Stimulated activated CD4-positive, alpha-beta T cell treated with anti-CD3 and anti-CD28 coated beads, TNF-alpha, amount 100 ng/mL, for 48 hours (primary cell): ENCODE results near the gene SEC14L1.
A peak's percentile ranks its signal among the peaks of the same experiment; 100 is the strongest.
"Not testable (repeated sequence)": the region's sequence is repeated elsewhere in the genome, so short reads cannot be mapped to it uniquely, and the experiment has no call there.

Experiments
- DNase-seq, 3 donors: peaks; one replicate each; pipeline ENCODE4 v3.0.0-alpha.2; 2020; ENCODE audit warnings: low read depth in 3 of 3

The SEC14L1 gene

DNA sequence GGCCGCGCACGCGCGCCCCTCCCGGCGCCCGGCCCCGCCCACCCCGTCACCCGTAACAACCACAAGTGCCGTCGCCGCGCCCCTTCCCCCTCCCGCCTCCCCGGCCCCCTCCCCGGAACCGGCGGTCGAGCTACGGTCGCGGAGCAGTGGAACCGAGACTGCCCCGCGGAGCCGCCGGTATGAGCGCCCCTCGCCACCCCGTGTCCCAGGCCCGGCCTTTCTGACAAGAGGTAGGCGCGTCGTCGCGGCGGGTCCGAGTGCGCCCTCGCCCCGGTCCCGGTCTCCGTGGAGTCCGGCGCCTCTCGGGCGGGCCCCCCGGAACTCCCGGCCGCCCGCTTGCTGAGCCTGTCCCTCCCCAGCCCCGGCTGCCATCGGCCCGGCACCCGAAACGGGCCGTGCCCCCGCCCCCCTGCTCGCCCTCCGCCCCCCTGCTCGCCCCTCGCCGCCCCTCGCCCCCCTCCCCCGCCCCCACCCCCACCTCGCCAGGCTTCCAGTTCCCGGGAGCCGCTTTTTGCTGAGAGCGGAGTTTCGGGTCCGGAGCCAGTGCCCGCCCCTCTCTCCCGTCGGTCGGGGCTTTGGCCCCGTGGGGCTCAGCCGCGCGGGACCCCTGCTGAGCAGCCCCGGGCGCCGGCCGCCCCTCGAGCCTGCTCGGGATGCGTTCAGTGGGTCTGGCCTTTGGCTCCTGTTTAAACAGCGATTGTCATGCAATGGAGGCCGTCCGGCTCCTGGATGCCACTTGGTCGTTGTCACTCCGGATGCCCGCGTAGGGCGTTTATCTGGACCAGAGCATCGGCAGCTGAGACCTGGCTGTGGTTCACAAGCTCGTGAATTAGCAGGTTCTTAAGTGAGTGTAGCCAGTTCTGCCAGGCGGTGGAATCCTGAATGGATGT lies at the start of gene SEC14L1:
Gene SEC14L1 (plus strand): TSS at position 92 of the 890 bp plus-strand sequence. CDS start 2,628 bp downstream, outside the sequence.
- DNase-seq, result no peak

DNA sequence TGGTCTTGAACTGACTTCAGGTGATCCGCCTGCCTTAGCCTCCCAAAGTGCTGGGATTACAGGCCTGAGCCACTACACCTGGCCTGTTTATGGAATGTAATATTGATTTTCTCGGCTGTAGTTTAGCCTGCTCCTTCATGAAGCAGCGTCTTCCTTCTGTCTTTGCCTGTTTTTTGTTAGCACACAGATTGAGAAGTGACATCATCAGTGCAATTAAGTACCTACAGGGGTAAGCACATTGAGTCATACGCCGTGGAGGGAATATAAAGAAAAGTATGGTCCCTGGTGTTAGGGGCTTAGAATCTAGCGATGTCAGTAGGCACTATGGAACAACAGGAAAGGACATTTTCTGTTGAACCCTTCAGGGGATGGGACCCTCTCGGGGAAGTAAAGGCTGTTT lies 48.7 kb upstream of the SEC14L1 start:
- DNase-seq, result no peak

DNA sequence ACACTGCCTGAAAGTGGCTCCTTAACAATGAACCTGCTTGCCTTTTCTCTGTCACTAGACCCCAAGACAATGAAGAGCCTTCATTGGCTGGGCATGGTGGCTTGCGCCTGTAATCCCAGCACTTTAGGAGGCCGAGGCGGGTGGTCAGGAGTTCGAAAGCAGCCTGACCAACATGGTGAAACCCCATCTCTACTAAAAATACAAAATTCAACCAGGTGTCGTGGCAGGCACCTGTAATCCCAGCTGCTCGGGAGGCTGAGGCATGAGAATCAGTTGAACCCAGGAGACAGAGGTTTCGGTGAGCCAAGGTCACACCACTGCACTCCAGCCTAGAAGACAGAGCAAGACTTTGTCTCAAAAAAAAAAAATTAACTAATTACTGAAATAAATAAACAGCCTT lies 45.3 kb upstream of the SEC14L1 start:
- no peak for DNase-seq

DNA sequence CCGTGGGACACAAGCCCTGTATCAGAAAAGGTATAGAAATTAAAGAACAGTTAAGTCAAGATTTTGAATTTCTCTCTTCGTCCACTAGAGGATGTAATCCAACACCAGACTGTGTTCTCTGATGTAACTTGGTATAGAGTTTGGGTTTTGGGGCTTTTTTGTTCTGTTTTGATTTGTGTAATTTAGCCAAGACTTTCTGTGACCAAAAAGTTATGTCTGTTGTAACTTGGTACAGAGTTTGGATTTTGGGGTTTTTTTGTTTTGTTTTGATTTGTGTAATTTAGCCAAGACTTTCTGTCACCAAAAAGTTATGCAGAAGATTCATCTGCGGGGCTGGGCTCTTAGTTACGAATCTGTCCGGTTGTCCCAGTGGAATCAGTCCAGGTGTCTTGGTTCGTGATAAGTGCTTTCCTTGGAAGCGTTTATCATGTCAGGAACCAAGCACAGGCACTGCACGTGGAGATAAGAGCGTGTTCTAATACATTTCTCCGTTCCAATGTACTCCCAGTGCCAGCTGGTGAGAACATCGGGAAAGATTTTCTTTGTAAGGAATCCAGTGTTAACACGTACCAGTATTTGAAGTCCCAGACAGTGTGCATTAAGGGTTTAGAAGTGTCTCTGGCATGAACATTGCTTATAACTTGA lies 44.1 kb upstream of the SEC14L1 start:
- DNase-seq, result no peak

DNA sequence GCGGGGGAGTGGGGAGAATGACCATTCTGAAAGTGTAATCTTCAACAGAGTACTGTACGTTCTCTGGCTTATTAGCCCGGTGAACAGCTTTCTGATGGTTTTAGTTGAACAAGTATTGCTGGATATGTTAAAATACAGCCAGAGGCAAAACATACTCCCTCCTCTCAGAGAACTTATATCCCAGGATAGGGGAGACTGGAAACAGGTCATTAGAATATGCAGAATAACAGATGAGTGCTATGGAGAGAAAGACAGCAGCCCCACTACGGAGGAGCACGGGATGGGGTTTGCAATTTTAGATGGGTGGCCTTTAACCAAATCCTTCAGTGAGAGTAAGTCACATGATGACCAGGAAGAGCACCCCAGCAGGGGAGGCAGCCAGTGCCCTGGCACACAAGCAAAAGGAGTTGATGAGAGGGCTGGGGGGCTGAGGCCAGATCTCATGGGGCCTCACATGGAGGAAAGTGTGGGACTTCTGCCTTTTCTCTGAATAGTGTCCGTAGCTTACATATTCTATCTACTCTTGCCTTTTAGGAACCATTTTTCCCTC lies 43.1 kb upstream of the SEC14L1 start:
- no peak for DNase-seq

DNA sequence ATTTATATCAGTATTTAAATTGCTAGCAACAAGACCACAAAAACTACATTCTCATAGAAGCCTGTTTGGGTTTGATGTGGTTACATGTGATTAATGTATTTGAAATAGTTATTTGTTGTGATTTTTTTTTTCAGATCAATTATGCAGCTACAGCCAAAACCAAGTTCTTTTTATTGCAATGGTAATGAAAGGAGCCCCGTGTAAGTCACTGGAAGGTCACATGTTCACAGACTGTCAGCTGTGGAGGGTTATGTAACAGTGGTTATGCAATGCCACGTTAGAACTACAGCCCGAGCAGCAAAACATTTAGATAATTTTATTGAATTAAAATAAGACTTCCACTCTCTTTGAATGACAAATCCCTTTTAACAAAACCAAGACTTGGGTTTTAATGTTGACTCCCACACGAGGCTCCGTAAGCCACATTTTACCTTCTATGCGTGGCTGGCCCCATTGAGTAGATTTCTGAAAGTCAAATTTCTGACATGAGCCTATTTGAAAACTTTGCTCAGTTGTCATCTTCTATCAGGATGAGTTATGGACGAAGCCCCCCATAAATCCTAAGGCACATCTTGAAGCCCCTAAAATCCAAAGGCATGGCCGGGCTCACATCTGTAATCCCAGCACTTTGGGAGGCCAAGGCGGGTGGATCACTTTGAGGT lies 41.8 kb upstream of the SEC14L1 start:
- DNase-seq, result no peak

DNA sequence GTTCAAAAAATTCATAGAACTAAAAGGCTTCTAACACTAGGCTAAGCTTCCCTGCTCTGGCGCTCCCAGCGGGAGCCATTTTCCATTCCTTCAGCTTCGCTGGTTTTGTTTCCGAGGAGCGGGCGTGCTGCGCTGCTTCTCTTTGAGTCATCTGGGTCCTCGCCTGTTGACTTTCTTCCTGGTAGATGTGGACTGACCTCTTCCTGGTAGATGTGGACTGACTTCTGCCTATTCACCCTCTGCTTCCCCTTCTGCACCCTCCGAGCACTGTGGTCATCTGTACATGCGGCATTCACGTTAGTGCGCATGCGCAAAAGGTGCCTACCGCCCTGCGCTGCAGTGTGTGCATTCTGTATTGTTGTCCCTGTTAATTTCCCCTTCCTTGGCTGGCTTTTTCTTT lies 40.8 kb upstream of the SEC14L1 start:
- DNase-seq, result no peak

DNA sequence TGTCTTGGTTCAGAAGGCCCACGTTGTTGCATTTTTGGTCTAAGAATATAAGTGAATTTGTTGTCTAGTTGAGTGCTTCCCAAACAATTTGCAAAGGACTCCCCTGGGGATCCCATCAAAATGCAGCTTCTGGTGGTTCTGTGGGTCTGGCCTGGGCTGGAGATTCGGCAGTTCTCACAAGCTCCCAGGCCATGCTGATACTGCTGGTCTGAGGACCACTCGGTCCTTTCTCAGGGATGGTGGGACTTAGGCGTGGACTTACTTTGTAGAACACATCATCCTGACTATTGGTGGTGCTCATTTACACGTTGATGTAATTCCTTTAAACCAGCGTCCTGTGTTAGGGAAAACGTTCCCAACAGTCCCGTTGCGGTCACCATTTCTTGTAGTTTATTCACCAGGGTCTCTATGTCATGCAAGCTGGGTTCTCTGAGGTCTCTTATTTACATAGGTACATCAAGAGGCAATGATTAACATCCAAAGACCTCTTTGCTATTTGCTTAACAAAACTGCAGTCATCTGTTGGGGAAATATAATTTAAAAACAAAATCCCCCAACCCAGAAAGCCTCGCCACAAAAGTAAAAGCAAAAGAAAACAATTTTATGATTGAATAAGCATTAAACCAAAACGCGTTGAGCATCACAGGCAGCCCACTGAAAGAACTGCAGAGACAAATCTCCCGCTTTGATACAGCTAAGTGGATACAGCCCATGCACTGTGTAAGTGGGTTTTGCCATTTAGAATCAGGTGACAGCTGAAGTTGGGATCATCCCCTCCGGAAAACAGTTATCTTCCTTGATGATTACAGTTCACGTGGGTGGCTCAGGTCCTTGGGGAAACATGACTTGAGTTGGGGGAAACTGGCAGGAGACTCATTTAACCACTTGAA lies 39.0 kb upstream of the SEC14L1 start:
- DNase-seq, result no peak

DNA sequence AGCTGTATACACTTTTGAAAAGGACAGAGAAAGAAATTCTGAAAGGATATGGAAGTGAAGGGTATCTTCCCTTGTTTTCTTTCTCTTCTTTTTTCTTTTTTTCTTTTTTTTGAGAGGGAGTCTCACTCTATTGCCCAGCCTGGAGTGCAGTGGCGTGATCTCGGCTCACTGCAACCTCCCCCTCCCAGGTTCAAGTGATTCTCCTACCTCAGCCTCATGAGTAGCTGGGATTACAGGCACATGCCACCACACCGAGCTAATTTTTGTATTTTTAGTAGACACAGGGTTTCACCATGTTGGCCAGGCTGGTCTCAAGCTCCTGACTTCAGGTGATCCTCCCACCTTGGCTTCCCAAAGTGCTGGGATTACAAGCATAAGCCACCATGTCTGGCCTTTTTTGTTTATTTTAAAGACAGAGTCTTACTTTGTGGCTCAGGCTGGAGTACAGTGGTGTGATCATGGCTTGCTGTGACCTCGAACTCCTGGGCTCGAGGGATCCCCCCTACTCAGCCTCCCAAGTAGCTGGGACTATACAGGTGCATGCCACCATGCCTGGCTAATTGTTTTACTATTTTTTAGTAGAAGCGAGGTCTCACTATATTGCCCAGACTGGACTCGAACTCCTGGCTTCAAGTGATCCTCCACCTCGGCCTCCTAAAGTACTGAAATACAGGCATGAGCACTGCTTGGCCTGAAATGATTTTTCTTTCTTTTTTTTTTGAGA lies 38.2 kb upstream of the SEC14L1 start:
- DNase-seq, result not testable (repeated sequence)

DNA sequence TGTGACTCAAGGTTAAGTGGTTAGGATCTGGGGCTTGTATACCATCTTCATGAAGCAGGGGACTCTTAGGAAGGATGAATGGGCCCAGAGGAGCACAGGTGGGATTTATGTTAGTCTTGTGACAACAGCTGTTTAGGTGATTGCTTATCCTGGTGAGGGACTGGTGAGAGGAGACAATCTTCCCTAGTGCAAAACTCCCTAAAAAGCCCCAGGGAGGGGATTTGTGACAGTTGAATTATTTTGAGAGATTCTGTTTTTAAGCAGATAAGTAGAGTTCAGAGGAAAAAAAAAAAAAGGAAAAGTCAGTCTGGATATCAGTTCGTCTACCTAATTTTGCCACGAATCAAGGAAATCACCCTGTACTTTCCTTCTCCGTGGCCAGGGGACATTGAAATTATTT lies 35.1 kb upstream of the SEC14L1 start:
- DNase-seq, result no peak

DNA sequence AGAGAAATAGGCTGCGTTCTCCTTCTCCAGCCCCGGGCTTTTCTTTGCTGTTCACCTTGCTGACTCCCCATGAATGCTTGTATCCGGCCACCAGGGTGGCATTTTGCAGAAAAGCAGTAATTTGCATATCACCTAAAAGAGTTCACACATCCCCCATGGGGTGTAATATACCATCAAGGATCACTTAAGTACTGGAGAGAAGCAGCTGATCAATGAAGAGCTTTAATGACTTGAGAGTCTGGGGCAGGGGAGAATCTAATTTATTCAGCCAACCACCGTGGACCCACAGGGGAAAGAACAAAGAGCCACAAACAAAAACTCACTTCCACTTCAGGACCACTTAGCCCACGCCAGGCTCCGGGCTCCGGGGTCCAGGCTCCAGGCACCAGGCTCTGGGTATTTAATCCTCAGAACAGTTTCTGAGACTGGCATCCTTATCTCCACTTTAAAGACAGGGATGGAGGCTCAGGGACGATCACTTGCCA lies 33.9 kb upstream of the SEC14L1 start:
- DNase-seq, result no peak

DNA sequence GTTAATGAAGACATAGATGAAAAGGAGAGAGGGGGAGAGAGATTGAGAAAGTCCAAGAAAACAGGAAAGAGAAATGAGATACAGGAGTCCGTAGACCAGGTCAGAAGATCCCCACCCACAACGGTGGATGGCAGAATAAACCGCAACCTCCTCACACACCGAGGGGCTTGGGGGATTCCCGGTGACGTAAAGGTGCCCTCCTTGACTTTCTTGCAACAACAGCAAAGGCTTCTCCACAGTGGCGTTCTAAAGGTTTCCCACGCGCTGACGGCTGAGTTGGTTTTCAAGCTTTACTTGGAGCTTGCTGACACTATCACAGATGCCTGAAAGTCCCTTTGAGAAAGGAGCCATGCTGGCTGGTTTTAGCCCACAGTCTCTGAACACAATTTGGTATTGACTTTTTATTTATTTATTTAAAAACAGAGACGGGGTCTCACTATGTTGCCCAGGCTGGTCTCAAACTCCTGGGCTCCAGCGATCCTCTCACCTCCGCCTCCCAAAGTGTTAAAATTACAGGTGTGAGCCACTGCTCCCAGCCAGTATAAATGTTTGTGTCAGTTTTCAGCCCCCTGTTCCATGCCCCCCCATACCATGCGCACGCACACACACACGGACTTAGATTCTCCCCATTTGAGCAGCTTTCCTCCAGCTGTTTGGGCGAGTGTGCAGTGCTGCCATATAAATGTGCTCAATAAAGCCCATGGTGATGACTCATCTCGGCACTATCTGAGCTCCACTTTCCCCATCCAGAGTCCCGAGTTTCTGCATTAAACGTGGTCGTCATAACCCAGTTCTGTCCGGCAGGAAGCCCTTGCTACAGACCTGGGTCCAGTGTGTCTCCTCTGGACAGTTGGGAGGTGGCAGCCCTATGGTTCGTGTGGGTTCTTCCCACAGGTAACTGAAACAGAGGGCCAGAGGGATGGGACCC lies 33.0 kb upstream of the SEC14L1 start:
- DNase-seq, result peak in 2 of 3 donors; percentile 18 to 28

DNA sequence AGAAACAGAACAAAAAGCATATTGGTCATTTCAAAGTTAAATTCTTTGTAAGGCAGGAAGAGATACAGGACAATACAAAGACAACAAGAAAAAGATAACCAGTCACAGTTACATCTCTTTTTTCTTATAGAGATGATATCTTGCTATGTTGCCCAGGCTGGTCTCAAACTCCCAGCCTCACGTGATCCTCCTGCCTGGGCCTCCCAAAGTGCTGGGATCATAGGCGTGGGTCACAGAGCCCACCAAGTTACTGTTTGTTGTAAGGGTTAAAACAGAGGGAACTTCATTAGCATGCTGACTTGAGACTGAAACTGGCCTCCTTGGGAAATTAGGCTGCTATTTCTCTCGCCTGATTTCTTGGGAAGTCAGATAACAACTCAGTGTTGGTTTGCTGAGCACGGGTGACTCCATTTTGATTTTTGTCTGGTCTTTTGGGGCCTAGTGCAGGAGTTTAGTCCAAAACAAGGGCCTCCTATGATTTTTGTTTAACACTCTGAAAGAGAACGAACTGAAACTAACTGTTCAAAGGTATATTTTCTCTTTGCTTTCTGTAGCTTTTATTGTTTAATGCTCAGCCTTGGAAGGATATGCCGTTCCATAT lies 31.5 kb upstream of the SEC14L1 start:
- DNase-seq, result no peak

DNA sequence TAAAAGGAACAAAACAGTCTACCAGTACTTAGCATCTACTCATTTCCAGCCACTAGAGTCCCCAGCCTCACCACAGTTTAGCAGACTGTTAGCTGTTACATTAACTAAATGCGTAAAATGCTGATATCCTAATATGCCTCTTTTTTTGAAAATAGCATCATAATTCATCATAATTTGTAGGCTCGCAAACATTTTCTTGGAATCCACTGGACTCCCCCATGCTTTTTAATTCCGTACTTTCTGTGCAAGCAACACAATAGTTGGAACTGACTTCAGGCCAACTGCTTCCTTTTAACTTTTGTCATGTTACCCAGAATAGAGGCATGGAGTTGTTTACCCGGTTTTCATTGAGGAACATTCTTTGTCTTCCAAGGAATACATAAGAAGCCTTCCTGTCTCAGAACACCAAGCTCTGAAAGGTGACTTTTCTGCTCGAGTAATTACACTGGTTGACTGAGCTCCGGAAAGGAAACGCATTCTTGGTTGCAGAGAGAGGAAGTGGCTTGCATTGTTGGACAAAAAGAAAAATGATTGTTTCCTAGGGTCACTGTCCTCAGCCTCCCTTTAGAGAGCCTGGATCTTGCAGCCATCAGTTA lies 30.9 kb upstream of the SEC14L1 start:
- DNase-seq, result no peak

DNA sequence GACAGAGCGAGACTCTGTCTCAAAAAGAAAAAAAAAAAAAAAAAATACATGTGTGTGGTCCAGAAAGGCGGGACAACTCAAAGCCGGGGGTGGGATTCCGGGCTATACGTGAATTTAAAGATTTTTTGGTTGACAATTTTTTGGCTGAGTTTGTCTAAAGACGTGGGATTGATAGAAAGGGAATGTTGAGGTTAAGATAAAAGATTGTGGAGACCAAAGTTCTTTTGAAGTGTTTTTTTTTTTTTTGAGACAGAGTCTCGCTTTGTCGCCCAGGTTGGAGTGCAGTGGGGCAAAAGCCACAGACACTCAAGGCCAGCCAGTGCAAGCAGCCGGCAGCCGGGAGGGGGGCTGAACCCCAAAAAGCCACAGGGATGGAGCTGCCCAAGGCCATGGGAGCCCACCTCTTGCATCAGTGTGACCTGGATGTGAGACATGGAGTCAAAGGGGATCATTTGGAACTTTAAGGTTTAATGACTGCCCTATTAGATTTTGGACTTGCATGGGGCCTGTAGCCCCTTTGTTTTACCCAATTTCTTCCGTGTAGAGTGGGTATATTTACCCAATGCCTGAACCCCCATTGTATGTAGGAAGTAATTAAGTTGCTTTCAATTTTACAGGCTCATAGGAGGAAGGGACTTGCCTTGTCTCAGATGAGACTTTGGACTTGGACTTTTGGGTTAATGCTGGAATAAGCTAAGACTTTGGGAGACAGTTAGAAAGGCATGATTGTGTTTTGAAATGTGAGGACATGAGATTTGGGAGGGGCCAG lies 29.4 kb upstream of the SEC14L1 start:
- not testable (repeated sequence) for DNase-seq

DNA sequence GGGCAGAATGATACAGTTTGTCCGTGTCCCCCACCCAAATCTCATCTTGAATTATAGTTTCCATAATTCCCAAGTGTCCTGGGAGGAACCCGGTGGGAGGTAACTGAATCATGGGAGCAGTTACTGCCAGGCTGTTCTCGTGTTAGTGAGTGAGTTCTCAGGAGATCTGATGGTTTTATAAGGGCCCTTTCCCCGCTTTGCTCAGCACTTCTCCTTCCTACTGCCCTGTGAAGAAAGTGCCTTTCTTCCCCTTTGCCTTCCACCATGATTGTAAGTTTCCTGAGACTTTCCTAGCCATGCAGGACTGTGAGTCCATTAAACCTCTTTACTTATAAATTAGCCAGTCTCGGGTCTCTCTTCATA lies 28.9 kb upstream of the SEC14L1 start:
- DNase-seq, result no peak

DNA sequence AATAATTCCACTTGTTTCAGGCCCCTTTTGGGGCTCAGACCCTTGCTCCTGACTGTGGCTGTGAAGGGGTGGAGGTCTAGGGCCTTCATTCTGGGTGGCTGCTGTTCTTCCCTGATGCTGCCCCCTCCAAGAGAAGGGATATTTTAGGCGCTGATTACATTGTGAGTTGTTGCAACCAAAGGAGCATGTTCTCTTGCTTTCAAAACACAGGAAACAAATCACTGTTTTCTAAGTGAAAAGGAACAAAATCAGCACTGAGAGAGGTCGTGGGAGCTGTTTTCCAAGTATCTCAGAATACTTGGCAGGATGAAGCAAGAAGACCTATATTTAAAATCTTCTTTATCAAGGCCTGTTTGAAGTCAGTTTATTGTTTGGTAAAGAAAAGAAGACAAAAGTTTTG lies 25.3 kb upstream of the SEC14L1 start:
- no peak for DNase-seq

DNA sequence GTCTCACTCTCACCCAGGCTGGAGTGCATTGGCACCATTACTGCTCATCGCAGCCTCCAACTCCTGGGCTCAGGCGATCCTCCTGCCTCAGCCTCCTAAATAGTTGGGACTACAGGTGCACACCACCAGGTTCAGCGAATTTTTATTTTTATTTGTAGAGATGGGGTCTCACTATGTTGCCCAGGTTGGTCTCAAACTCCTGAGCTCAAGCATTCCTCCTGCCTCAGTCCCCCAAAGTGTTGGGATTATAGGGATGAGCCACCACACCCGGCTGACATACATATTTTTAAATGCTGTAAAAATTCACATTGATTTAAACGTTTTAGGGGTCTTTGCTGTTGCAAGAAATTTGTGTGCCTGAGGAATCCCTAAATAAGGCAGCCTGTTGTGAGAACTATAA lies 24.8 kb upstream of the SEC14L1 start:
- DNase-seq, result no peak
